ENCODE measurements around the gene KRTAP15-1. TPM values are rescaled to one million over a fixed set of nuclear protein-coding genes. Genes with fewer than 3 reads are reported as not detected.

KRTAP15-1 gene
- not detected in 2 replicates for total RNA-seq (2014; rRNA removed; shearing (Covaris generic))

- no peak for DNase-seq (ENCODE audit: low spot score)
Measured at GRCh38 chr21:30439975-30440374, at the start of gene KRTAP15-1. Gene KRTAP15-1 (plus strand): TSS chr21:30440275. CDS start chr21:30440328, 53 bp downstream.

DNA sequence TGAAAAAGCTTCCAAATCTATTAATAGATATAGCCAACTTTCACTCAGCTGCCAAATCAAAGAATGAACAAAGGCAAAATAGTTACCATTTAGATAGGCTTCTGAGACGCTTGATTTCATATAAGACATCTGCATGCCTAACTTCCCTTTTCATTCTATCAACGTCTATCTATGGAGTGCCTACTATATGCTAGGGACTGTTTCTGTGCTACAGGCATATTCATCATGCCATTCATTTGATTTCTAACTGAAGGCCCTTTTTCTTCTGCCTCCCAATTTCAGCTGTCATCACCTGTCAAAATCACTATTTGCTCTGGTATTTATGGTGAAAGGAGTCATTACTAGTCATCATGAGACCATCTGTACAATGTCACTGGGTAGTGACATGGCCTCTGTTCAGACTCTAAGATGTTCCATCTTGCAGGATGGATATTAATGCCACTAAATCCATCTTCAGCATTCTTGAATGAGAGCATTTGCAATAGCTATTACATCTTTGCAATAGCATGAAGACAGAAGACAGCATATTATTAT is 48.5 kb upstream of the KRTAP15-1 start:
- DNase-seq (ENCODE audit: low spot score) = no peak

GRCh38 chr21:30395731-30396130 is 44.3 kb upstream of the KRTAP15-1 start, which contains the start of gene KRTAP13-1:
Gene KRTAP13-1 (plus strand): TSS chr21:30396031. CDS start chr21:30396087, 56 bp downstream.
- no peak for DNase-seq (ENCODE audit: low spot score)

DNA sequence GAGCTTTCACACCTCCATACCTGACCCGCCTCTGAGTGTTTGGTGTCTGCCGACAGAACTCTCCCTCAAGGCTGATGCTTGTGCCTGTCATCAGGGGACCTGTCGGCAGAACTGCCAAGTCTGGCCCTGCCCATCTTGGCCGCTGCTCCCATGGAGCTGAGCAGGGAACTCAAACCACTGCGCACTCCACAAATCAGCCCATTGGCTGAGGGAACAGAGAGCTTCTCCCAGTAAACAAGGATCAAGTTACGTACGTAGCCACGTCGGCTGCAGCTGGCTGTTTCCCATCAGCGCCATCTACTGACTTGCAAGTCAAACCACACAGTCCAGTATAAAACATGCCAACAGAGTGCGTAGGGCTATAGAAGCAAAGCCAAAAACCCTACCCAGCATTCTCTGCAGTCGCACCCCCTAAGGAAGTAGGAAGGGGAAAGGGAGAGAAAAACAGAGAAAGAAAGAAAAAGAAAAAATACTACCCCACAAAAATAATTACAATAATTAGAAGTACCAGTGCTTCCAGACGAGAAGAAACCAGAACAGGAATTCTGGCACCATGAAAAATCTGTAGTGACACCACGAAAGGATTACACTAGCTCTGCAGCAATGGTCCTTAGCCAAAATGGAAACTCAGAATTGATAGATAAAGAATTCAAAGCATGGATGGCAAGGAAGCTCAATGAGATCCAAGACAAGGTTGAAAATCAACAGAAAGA is 31.1 kb upstream of the KRTAP15-1 start:
- DNase-seq (ENCODE audit: low spot score) = peak; percentile 60

GRCh38 chr21:30415993-30416392 is 24.1 kb upstream of the KRTAP15-1 start:
- no peak for DNase-seq (ENCODE audit: low spot score)

DNA sequence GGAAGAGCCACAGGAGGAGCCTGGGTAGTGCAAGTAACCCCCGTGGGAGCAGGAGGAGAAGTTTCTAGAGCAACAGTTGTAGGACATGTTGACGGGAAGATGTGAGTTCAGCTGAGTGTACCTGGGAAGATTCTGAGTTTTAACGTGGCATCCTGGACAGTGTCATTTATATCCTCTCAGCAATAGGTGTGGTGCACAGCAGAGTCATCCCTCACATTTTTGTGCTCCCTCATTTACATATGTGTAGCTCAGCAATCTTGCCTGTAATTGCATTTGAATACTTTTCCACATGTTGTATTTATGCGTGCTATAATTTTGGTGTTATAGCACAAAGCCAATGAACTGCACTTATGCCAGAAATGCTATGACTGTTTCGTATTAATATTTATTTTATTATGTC is 14.2 kb upstream of the KRTAP15-1 start, which contains the start of gene KRTAP13-3:
Gene KRTAP13-3 (minus strand): TSS at position 101 of the 400 bp plus-strand sequence. CDS start 14 bp downstream, at position 87.
- DNase-seq (ENCODE audit: low spot score) = no peak

GRCh38 chr21:30426731-30427130 is 13.3 kb upstream of the KRTAP15-1 start:
- no peak for DNase-seq (ENCODE audit: low spot score)

GRCh38 chr21:30430170-30430655 is 9.9 kb upstream of the KRTAP15-1 start, which contains the start of gene KRTAP13-4:
Gene KRTAP13-4 (plus strand): TSS chr21:30430220. CDS start chr21:30430276, 56 bp downstream.
- no peak for DNase-seq (ENCODE audit: low spot score)

- peak; percentile 35 for DNase-seq (ENCODE audit: low spot score)
Measured at GRCh38 chr21:30434033-30434631, 5.9 kb upstream of the KRTAP15-1 start.

GRCh38 chr21:30437010-30437565 is 3.0 kb upstream of the KRTAP15-1 start:
- no peak for DNase-seq (ENCODE audit: low spot score)

DNA sequence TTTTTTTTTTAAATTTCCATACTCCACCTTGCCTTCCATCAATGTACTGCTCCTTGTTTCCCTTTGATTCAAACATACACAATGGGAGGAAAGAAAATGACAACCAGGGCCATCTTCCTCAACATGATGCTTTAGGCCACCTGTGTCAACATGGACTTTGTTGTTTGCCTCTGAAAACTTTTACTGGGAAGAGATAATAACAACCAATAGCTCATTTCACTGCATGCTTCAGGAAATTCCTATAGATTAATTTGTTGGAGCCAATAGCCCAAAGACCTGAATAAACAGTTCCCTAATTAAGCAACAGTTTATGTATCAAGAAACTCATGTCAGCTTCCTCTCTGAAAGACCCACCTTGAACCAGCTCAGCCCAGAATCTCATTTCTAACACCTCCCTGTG is 3.2 kb downstream of the KRTAP15-1 start:
- no peak for DNase-seq (ENCODE audit: low spot score)

GRCh38 chr21:30444204-30444603 is 4.1 kb downstream of the KRTAP15-1 start:
- no peak for DNase-seq (ENCODE audit: low spot score)

GRCh38 chr21:30447056-30447455 is 7.0 kb downstream of the KRTAP15-1 start:
- DNase-seq (ENCODE audit: low spot score) = no peak

GRCh38 chr21:30448514-30448913 is 8.4 kb downstream of the KRTAP15-1 start:
- no peak for DNase-seq (ENCODE audit: low spot score)

- peak; percentile 4 for DNase-seq (ENCODE audit: low spot score)
Measured at GRCh38 chr21:30463713-30464112, 23.6 kb downstream of the KRTAP15-1 start.

DNA sequence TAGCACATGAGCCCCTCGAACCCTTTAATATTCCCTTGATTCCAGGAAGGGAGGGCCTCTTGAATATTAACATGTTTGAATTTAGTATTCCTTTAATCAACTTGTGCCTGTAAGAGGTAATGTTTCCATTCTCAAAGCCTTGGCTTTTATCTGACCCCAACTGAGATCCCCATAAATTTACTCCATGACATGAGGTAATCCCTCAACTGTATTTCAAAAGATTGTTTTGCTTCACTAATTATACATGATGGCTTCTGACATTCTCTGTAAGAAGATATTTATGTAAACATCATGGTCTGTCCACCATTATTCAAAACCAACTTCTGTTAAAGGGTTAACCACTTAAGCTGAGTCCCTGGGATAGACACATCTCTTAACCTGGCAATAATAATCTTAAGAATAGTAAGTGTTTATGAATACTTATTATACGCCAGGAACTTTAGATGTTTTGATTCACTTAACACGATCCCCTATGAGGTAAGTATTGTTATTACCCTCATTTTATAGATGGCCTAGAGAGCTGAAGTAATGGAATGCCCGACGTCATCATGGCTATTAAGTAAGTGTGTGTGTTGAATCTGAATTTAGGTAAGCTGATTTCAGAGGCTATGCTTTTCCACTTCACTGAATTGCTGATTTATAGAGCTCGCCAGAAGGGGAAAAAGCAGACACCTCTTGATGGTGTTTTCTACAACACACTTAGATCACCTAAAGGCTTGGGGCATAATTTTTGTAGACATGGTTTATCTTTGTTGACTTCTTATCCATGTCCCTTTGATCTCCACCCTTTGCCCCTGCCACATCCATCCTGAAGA is 29.0 kb downstream of the KRTAP15-1 start:
- no peak for DNase-seq (ENCODE audit: low spot score)

- DNase-seq (ENCODE audit: low spot score) = no peak
Measured at GRCh38 chr21:30478004-30478403, 37.9 kb downstream of the KRTAP15-1 start.

- DNase-seq (ENCODE audit: low spot score) = no peak
Measured at GRCh38 chr21:30479259-30479658, 39.2 kb downstream of the KRTAP15-1 start.

- DNase-seq (ENCODE audit: low spot score) = no peak
Measured at GRCh38 chr21:30480145-30480544, 40.1 kb downstream of the KRTAP15-1 start, which contains the start of gene KRTAP19-1. Gene KRTAP19-1 (minus strand): TSS chr21:30480367. CDS start chr21:30480317, 50 bp downstream.

DNA sequence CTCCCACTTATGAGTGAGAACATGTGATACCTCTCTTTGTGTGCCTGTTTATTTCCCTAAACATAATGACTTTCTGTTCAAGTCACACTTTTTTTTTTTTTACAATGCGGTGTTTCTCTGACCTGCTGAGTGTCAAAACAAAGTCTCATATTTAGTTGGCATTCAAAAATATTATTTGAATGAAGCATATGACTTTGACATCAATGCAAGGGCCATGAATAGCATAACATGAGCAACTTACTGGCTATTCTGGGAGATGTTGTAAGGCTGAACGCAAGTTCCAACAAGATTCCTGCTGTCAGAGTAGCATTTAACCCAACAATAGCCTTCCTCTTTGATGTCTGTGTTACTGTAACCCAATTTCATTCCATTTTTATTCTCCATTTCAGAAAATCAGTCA is 42.1 kb downstream of the KRTAP15-1 start:
- no peak for DNase-seq (ENCODE audit: low spot score)

DNA sequence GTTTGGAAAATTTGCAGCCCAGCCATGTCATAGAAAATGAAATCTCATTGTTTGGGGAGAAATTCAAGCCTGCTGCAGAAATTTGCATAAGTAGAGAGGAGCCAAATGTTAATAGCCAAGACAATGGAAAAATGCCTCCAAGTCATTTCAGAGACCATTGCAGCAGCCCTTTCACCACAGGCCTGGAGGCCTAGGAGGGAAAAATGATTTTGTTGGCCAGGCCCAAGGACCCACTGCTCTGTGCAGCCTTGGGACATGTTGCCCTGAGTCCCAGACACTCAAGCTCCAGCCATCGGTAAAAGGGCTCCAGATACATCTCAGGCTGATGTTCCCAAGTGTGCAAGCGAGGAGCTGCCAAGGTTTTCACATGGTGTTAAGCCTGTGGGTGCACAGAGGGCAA is 46.1 kb downstream of the KRTAP15-1 start:
- DNase-seq (ENCODE audit: low spot score) = no peak

All from A172 (cell line).